SKM-1 (cell line): ENCODE data around the gene TBC1D22A.

Source experiments
- DNase-seq: peaks from one replicate; lab custom pipeline; 2025; ENCODE audit not compliant: unreplicated experiment; lab: John Stamatoyannopoulos, UW

TBC1D22A gene

GRCh38 chr22:46946383-46946962 is 184.0 kb downstream of the TBC1D22A start:
- no peak for DNase-seq

- DNase-seq = no peak
Measured at GRCh38 chr22:46947516-46948257, 185.2 kb downstream of the TBC1D22A start.

GRCh38 chr22:46948411-46949144 is 186.1 kb downstream of the TBC1D22A start:
- DNase-seq = no peak

- no peak for DNase-seq
Measured at GRCh38 chr22:46951350-46951749, 188.9 kb downstream of the TBC1D22A start.

GRCh38 chr22:46951973-46952372 is 189.5 kb downstream of the TBC1D22A start:
- DNase-seq = no peak

DNA sequence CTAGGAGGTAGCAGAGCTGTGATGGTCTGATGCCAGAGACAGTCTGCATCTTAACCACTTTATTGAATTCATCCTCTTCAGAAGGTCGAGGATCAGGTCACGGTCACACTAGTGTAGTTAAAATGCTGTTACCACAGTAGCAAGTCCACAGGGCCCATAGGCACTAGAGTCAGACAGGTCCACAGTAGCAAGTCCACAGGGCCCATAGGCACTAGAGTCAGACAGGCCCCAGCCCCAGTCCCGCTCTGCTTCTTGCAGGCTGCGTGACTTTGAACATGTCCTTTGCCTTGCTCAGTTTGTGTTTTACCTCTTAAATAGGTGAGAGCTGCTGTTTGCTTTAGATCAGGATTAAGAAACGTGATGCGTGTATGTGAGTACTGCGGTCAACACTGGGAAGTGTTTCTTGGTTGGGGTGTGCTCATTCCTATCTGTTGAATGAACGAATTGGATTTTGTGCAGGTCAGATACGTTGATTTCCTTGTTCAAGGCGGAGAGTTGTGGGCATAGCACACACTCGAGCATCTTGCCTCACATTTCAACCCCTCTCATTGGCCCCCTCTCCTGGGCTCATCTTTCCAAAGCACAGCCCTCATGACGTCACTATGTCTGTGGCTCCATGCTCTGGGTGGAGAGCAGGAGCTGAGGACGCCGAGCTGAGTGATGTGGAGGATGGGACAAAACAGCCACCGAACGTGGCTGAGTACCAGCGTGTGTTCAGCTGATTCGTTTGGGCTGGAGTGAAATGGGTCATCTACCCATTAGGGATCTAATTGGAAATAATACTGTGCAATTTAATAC is 191.7 kb downstream of the TBC1D22A start:
- no peak for DNase-seq

- DNase-seq = no peak
Measured at GRCh38 chr22:46954781-46955180, 192.3 kb downstream of the TBC1D22A start.

DNA sequence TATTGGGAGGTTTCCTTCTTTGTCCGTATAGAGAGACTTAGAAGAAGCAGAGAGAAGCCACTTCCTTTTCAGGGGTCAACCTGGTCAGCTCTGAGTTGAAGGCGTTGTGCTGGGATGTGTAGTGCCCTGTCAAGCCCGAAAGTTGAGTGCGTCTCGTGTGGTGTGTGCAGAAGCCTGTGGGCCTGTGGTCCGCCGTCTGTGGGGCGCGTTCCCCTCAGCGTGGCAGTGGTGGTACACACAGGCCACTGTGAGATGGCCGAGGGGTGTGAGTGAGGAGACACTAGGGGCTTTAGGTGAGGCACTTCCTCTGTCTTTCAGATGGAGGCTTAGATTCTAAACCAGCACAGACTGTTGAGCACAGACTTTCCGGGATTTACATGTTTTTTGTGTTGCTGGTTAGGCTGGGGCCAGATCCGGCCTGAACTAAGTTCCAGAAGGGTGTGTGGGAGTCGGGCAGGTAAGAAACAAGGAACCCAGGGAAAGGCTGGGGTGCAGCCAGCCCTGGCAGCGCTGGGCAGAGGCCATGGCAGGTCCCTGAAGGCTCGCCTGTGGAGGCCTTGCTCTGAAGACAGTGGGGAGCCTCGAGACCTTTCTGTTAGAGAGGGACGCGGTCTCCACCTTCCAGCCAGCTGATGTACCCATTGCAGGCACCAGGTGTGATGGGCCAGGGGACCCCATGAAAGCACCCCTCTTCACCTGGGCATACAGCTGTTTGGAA is 194.2 kb downstream of the TBC1D22A start:
- DNase-seq = no peak

DNA sequence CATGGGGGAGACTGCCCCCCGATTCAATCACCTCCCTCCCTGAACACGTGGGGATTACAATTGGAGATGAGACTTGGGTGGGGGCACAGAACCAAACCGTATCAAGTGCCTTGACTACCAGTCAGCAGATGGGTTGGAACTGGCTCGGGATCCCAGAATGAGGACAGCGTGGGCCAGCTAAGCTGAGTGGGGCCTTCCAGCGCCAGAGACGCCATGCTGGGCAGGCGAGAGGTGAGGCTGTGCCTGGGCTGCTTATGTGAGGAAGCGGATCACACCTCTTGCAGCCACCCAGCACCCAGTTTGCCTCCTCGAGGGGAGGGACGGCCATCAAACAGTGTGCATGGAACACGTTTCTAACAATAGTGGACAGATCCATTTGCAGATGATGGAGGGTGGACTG is 195.1 kb downstream of the TBC1D22A start:
- DNase-seq = no peak

GRCh38 chr22:46958191-46958590 is 195.7 kb downstream of the TBC1D22A start:
- DNase-seq = no peak

- no peak for DNase-seq
Measured at GRCh38 chr22:46958658-46959057, 196.2 kb downstream of the TBC1D22A start.

GRCh38 chr22:46959369-46959768 is 196.9 kb downstream of the TBC1D22A start:
- DNase-seq = no peak

DNA sequence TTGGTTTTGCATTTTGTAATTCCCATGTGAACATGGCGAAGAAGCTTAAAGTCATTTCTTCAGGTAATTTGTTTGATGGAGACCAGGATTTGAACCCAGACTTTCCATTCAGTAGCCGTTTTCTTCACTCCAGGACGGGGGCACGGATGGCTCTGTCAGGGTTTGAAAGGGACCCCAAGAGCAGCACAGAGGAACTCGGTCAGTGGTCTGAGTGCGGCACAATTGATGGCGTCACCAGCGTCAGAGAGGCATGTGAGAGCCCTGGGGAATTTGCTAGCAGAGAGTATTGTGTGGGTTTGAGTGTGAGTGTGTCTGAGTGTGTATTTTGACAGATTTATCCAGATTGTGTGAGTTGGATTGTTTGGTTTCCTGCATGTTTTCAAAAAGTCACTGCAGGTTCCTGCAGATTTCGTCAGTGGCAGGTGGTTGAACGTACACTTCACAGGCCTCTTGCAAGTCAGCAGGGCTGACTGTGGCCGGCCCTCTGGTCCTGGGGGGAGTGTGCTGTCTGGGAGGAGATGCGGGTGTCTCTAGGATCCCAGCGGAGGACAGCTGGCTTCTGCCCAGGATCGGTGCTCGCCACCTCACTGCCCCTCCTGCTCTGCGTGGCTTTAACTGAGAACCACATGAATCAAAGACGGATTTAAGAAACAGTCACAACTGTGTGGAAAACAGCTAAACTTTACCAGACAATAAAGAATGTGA is 199.3 kb downstream of the TBC1D22A start:
- DNase-seq = no peak

- DNase-seq = no peak
Measured at GRCh38 chr22:46962406-46962805, 200.0 kb downstream of the TBC1D22A start.

GRCh38 chr22:46963672-46964545 is 201.5 kb downstream of the TBC1D22A start:
- DNase-seq = no peak

GRCh38 chr22:46964773-46965550 is 202.5 kb downstream of the TBC1D22A start:
- no peak for DNase-seq

GRCh38 chr22:46965555-46966494 is 203.4 kb downstream of the TBC1D22A start:
- no peak for DNase-seq
